HepG2 (cell line): ENCODE data around the gene RDH14. TPM values are rescaled to one million over a fixed set of nuclear protein-coding genes. Genes with fewer than 3 reads are reported as not detected.
A peak's percentile ranks its signal among the peaks of the same experiment; 100 is the strongest.

Experiments
- ATAC-seq: fragments of 200-7000 bp; cut with Tn5 transposase; 3 replicates; pipeline ENCODE4 v1.9.1; 2020; ENCODE audit warnings: mild to moderate bottlenecking, moderate library complexity
- BruUV-seq: library from RNA; stranded (reverse); fragments of 400-500 nt; replicated peaks from 2 replicates; lab custom pipeline; 2021; lab: Mats Ljungman, UMichigan
- CTCF ChIA-PET: fragments of 300-600 bp; formaldehyde crosslinking; extraction: SDS; loops from one replicate; lab custom pipeline; 2021; ENCODE audit warnings: low total read pairs, inconsistent platforms, low intra/inter-chr PET ratio; lab: Yijun Ruan, JAX
- POLR2A ChIA-PET: fragments of 350-600 bp; sonication (Branson Sonifier 250); formaldehyde crosslinking; loops from one replicate; lab custom pipeline; 2020; ENCODE audit warnings: antibody characterized with exemption, inconsistent platforms; lab: Yijun Ruan, JAX
- DNase-seq: peaks from one replicate; pipeline ENCODE4 v3.0.0-alpha.2; 2015; ENCODE audit warnings: low spot score
- FAIRE-seq: peaks from 3 replicates; lab custom pipeline; 2011; peaks lifted over from hg19 to GRCh38; lab: Jason Lieb, UNC
- H2AFZ ChIP-seq: one replicate; pipeline ENCODE4 v1.6.1; 2011; ENCODE audit warnings: low read length, inconsistent platforms
- H3K27ac ChIP-seq: fragments of 300-600 bp; 3 replicates; pipeline ENCODE4 v1.8.0; 2011; ENCODE audit warnings: mixed run types, mild to moderate bottlenecking, mixed read lengths, low read length, inconsistent platforms; ENCODE audit not compliant: insufficient read depth; ENCODE audit errors: extremely low read length
- H3K27me3 ChIP-seq, 2 experiments: fragments of 200-600 bp in 1 of 2; 2 replicates in 1 of 2; 3 replicates in 1 of 2; pipeline versions ENCODE4 v1.6.0 to v1.8.0; 2011; ENCODE audit warnings: low read length in 2 of 2, mild to moderate bottlenecking in 2 of 2, moderate library complexity in 2 of 2, inconsistent platforms in 1 of 2; ENCODE audit not compliant: insufficient read depth in 2 of 2, control insufficient read depth in 1 of 2
- H3K36me3 ChIP-seq, 2 experiments: fragments of 200-600 bp in 1 of 2; replicated peaks in 1 of 2; 2 replicates in 1 of 2; 3 replicates in 1 of 2; pipeline versions ENCODE4 v1.5.1 to v1.8.0; 2011; ENCODE audit warnings: low read length in 2 of 2, inconsistent platforms in 1 of 2; ENCODE audit not compliant: insufficient read depth in 2 of 2, control insufficient read depth in 1 of 2
- H3K4me1 ChIP-seq: 2 replicates; pipeline ENCODE4 v1.5.1; 2012; ENCODE audit warnings: low read length, inconsistent platforms; ENCODE audit not compliant: insufficient read depth
- H3K4me2 ChIP-seq: 2 replicates; pipeline ENCODE4 v1.6.0; 2011; ENCODE audit warnings: low read depth, low read length, inconsistent platforms
- H3K4me3 ChIP-seq, 3 experiments: fragments of 200-600 bp in 1 of 3; sonication (generic), shearing (Covaris generic) in 1 of 3; replicated peaks in 1 of 3; 2 replicates each; pipeline ENCODE4 v1.5.1; 2011 to 2016; ENCODE audit warnings: low read length in 3 of 3, inconsistent platforms in 2 of 3, low read depth in 2 of 3, mild to moderate bottlenecking in 2 of 3, control low read depth in 1 of 3, mixed read lengths in 1 of 3; ENCODE audit not compliant: insufficient read depth in 1 of 3
- H3K79me2 ChIP-seq: one replicate; pipeline ENCODE4 v1.6.1; 2011; ENCODE audit warnings: low read length, inconsistent platforms; ENCODE audit not compliant: insufficient read depth
- H3K9ac ChIP-seq: 2 replicates; pipeline ENCODE4 v1.6.0; 2011; ENCODE audit warnings: mild to moderate bottlenecking, low read depth, low read length, inconsistent platforms; ENCODE audit not compliant: insufficient read depth
- H3K9me3 ChIP-seq: 2 replicates; pipeline ENCODE4 v1.5.1; 2012; ENCODE audit warnings: mild to moderate bottlenecking, low read length
- H4K20me1 ChIP-seq: 2 replicates; pipeline ENCODE4 v1.6.0; 2011; ENCODE audit warnings: inconsistent platforms, mild to moderate bottlenecking, low read length, moderate library complexity; ENCODE audit not compliant: insufficient read depth
- NR2F1 ChIP-seq, 2 experiments: fragments of 450-650 bp in 1 of 2; formaldehyde crosslinking in 1 of 2; IDR thresholded peaks; 2 replicates each; pipeline versions ENCODE4 v1.5.0 to v1.6.1; 2016 to 2020; ENCODE audit warnings: mild to moderate bottlenecking in 1 of 2, missing compliant biosample characterization in 1 of 2, missing genetic modification reagents in 1 of 2, moderate library complexity in 1 of 2
- ZKSCAN8 ChIP-seq: IDR thresholded peaks from 2 replicates; pipeline ENCODE4 v1.6.1; 2016; ENCODE audit warnings: borderline replicate concordance, missing genetic modification reagents, missing compliant biosample characterization
- ZNF329 ChIP-seq: sonication (generic); formaldehyde crosslinking; IDR thresholded peaks from 2 replicates; pipeline ENCODE4 v1.9.0; 2021; ENCODE audit warnings: low read depth, mild to moderate bottlenecking, missing genetic modification reagents
- WGBS: methylation state at CpG from one replicate; pipeline ENCODE4 v1.1.6; 2017; ENCODE audit warnings: low lambda C conversion rate; 5-methylcytosine and 5-hydroxymethylcytosine counted together
- in situ Hi-C: cut with HindIII; loops from 2 replicates; pipeline ENCODE4 v1.10.0; 2017; ENCODE audit warnings: low pct_unique_long_range_greater_than_20kb; ENCODE audit not compliant: extremely low pct_ligation_motif_present
- intact Hi-C: fragments of 100-400 bp; cut with micrococcal nuclease; formaldehyde crosslinking; loops from one replicate; pipeline ENCODE4 v1.10.0; 2022; ENCODE audit not compliant: unreplicated experiment
- polyA plus RNA-seq, 8 experiments: library from polyadenylated mRNA; depleted of rRNA in 3 of 8; stranded (reverse) in 7 of 8; unstranded in 1 of 8; fragments of >200 nt; fragmentation: Illumina TruSeq in 4 of 8; extraction: Trizol in 4 of 8; gene quantifications; 2 replicates each; pipeline versions ENCODE4 v1.2.1 to v1.2.3, GENCODE V29; 2011 to 2016; ENCODE audit warnings: low read depth in 4 of 8, missing spikeins in 1 of 8, mixed read lengths in 1 of 8; ENCODE audit not compliant: insufficient read depth in 1 of 8
- total RNA-seq, 5 experiments: library from RNA; depleted of rRNA; stranded (reverse); fragments of >200 nt; fragmentation: Illumina TruSeq; extraction: Trizol; gene quantifications; 2 replicates each; pipeline ENCODE4 v1.2.3, GENCODE V29; 2016; ENCODE audit warnings: low read depth in 1 of 5
- TF ChIP-seq, protein P1 (sequence below): IDR thresholded peaks from 2 replicates; pipeline ENCODE4 v1.4.0; 2020; ENCODE audit warnings: mild to moderate bottlenecking, missing genetic modification reagents
- TF ChIP-seq, protein P2 (sequence below): sonication (generic); formaldehyde crosslinking; IDR thresholded peaks from 2 replicates; pipeline ENCODE4 v1.4.0; 2020; ENCODE audit warnings: missing genetic modification reagents
- TF ChIP-seq, protein P3 (sequence below): sonication (generic); formaldehyde crosslinking; IDR thresholded peaks from 2 replicates; pipeline ENCODE4 v1.4.0; 2020; ENCODE audit warnings: missing genetic modification reagents, borderline replicate concordance
- TF ChIP-seq, protein P4 (sequence below): sonication (generic); formaldehyde crosslinking; IDR thresholded peaks from 2 replicates; pipeline ENCODE4 v1.5.1; 2020; ENCODE audit warnings: missing genetic modification reagents, mild to moderate bottlenecking, borderline replicate concordance
- TF ChIP-seq, protein P5 (sequence below): sonication (generic); formaldehyde crosslinking; conservative IDR thresholded peaks from 2 replicates; pipeline ENCODE4 v1.4.0; 2020; ENCODE audit warnings: mild to moderate bottlenecking, missing genetic modification reagents, moderate library complexity

The RDH14 gene
- total and polyA plus RNA-seq, 2 of the 13 experiments (the other 11 are each of a cell fraction or from before 2014, with no cell fraction given) = 27.4 to 39.9 TPM

DNA sequence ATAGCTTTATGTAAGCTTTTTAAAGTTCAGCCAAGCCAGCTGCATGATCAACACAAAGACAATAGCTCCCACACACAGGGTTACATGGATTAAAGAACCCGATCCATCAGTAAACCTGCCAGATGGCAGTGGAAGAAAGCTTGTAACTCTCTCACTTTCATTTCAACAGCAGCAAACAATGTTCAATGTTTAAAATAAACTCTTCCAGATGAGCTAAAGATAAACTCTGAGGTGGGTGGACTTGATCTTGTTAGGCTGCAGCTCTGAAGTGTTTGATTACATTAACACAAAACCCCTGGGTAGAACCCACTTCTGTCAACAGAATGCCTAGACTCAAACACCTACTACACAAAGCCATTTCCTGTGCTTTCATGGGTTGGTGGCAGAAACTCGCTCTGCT lies 13.9 kb downstream of the RDH14 start (continued):
- TF ChIP-seq, protein P1, sequence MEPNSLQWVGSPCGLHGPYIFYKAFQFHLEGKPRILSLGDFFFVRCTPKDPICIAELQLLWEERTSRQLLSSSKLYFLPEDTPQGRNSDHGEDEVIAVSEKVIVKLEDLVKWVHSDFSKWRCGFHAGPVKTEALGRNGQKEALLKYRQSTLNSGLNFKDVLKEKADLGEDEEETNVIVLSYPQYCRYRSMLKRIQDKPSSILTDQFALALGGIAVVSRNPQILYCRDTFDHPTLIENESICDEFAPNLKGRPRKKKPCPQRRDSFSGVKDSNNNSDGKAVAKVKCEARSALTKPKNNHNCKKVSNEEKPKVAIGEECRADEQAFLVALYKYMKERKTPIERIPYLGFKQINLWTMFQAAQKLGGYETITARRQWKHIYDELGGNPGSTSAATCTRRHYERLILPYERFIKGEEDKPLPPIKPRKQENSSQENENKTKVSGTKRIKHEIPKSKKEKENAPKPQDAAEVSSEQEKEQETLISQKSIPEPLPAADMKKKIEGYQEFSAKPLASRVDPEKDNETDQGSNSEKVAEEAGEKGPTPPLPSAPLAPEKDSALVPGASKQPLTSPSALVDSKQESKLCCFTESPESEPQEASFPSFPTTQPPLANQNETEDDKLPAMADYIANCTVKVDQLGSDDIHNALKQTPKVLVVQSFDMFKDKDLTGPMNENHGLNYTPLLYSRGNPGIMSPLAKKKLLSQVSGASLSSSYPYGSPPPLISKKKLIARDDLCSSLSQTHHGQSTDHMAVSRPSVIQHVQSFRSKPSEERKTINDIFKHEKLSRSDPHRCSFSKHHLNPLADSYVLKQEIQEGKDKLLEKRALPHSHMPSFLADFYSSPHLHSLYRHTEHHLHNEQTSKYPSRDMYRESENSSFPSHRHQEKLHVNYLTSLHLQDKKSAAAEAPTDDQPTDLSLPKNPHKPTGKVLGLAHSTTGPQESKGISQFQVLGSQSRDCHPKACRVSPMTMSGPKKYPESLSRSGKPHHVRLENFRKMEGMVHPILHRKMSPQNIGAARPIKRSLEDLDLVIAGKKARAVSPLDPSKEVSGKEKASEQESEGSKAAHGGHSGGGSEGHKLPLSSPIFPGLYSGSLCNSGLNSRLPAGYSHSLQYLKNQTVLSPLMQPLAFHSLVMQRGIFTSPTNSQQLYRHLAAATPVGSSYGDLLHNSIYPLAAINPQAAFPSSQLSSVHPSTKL (CRISPR knock-in tag) = peak; percentile 44; the same call in 1 of the 2 replicates

DNA sequence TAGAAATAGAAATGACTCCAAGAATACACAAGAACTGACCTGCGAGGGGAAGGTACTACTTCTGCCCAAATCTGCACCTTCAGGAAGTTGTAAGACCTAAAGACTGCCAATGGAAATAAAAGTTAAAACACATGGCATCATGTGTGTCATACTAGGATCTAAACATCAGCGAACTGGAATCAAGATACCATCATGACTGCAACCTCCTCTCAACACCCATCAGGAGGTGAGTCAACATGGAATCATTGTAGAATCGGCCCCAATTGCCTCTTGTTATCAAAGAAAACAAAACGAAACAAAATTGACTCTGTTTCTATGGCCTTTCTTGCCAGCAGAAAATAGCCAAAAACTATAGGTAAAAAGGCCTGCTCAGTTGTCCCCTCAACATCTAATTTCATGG lies 15.1 kb downstream of the RDH14 start:
- in situ Hi-C loops = no loop called here
- TF ChIP-seq, protein P2, sequence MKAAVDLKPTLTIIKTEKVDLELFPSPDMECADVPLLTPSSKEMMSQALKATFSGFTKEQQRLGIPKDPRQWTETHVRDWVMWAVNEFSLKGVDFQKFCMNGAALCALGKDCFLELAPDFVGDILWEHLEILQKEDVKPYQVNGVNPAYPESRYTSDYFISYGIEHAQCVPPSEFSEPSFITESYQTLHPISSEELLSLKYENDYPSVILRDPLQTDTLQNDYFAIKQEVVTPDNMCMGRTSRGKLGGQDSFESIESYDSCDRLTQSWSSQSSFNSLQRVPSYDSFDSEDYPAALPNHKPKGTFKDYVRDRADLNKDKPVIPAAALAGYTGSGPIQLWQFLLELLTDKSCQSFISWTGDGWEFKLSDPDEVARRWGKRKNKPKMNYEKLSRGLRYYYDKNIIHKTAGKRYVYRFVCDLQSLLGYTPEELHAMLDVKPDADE (CRISPR knock-in tag) = no peak
- TF ChIP-seq, protein P3, sequence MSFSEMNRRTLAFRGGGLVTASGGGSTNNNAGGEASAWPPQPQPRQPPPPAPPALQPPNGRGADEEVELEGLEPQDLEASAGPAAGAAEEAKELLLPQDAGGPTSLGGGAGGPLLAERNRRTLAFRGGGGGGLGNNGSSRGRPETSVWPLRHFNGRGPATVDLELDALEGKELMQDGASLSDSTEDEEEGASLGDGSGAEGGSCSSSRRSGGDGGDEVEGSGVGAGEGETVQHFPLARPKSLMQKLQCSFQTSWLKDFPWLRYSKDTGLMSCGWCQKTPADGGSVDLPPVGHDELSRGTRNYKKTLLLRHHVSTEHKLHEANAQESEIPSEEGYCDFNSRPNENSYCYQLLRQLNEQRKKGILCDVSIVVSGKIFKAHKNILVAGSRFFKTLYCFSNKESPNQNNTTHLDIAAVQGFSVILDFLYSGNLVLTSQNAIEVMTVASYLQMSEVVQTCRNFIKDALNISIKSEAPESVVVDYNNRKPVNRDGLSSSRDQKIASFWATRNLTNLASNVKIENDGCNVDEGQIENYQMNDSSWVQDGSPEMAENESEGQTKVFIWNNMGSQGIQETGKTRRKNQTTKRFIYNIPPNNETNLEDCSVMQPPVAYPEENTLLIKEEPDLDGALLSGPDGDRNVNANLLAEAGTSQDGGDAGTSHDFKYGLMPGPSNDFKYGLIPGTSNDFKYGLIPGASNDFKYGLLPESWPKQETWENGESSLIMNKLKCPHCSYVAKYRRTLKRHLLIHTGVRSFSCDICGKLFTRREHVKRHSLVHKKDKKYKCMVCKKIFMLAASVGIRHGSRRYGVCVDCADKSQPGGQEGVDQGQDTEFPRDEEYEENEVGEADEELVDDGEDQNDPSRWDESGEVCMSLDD (CRISPR knock-in tag) = no peak
- no peak for TF ChIP-seq ZKSCAN8 (CRISPR knock-in tag)
- TF ChIP-seq NR2F1 (CRISPR knock-in tag; IDR thresholded peaks at IDR 0.05) = no peak
- TF ChIP-seq ZNF329 (CRISPR knock-in tag) = no peak
- TF ChIP-seq, protein P4, sequence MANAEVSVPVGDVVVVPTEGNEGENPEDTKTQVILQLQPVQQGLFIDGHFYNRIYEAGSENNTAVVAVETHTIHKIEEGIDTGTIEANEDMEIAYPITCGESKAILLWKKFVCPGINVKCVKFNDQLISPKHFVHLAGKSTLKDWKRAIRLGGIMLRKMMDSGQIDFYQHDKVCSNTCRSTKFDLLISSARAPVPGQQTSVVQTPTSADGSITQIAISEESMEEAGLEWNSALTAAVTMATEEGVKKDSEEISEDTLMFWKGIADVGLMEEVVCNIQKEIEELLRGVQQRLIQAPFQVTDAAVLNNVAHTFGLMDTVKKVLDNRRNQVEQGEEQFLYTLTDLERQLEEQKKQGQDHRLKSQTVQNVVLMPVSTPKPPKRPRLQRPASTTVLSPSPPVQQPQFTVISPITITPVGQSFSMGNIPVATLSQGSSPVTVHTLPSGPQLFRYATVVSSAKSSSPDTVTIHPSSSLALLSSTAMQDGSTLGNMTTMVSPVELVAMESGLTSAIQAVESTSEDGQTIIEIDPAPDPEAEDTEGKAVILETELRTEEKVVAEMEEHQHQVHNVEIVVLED = no peak
- TF ChIP-seq, protein P5, sequence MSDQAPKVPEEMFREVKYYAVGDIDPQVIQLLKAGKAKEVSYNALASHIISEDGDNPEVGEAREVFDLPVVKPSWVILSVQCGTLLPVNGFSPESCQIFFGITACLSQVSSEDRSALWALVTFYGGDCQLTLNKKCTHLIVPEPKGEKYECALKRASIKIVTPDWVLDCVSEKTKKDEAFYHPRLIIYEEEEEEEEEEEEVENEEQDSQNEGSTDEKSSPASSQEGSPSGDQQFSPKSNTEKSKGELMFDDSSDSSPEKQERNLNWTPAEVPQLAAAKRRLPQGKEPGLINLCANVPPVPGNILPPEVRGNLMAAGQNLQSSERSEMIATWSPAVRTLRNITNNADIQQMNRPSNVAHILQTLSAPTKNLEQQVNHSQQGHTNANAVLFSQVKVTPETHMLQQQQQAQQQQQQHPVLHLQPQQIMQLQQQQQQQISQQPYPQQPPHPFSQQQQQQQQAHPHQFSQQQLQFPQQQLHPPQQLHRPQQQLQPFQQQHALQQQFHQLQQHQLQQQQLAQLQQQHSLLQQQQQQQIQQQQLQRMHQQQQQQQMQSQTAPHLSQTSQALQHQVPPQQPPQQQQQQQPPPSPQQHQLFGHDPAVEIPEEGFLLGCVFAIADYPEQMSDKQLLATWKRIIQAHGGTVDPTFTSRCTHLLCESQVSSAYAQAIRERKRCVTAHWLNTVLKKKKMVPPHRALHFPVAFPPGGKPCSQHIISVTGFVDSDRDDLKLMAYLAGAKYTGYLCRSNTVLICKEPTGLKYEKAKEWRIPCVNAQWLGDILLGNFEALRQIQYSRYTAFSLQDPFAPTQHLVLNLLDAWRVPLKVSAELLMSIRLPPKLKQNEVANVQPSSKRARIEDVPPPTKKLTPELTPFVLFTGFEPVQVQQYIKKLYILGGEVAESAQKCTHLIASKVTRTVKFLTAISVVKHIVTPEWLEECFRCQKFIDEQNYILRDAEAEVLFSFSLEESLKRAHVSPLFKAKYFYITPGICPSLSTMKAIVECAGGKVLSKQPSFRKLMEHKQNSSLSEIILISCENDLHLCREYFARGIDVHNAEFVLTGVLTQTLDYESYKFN (CRISPR knock-in tag) = no peak

More for the DNA sequence above, 15.1 kb downstream of the RDH14 start:
- H3K4me2 ChIP-seq = no peak overlapping the region
- peaks cover 11% of the 10 kb centered on the region; the same call in 1 of the 2 replicates for H3K4me1 ChIP-seq
- ATAC-seq (no peak), FAIRE-seq (no peak), DNase-seq (no peak)
- CTCF ChIA-PET = no interaction called here
- no peaks in the 10 kb centered on the region for H3K79me2 ChIP-seq
- no peaks in the 10 kb centered on the region for H3K9me3 ChIP-seq
- H3K4me3 ChIP-seq = no peak overlapping the region
- H3K9ac ChIP-seq = no peak overlapping the region
- no peak overlapping the region for H3K27ac ChIP-seq
- H4K20me1 ChIP-seq = no peaks in the 10 kb centered on the region
- POLR2A ChIA-PET = no interaction called here
- H3K36me3 ChIP-seq = no peaks in the 10 kb centered on the region
- intact Hi-C loops = no loop called here
- H3K27me3 ChIP-seq = no peaks in the 10 kb centered on the region
- H2AFZ ChIP-seq = no peak overlapping the region
- WGBS = 22% methylated on average over 4 of the region's 4 CpGs
- no TSS peak for BruUV-seq
